Measurements from ENCODE around the gene STK17A.

Gene STK17A

GRCh38 chr7:43674559-43675436 lies 91.9 kb downstream of the STK17A start:
- TF ChIP-seq CREB1 (IDR thresholded peaks at IDR 0.05; ENCODE audit: low read depth) (no peak), EP300 (IDR thresholded peaks at IDR 0.05; ENCODE audit: borderline replicate concordance) (peak; percentile 67; the same call in 1 of the 2 replicates), FOXM1 (IDR thresholded peaks at IDR 0.05; ENCODE audit: borderline replicate concordance, low read depth) (peak; percentile 64; the same call in 1 of the 2 replicates)

Measured in Ishikawa (cell line).